HuH-7 (cell line): ENCODE measurements around the gene PPP2R3B.
"Not testable (repeated sequence)": the region's sequence is repeated elsewhere in the genome, so short reads cannot be mapped to it uniquely, and the experiment has no call there.

Experiments
- DNase-seq: peaks from one replicate; pipeline ENCODE4 v3.0.0; 2011; ENCODE audit warnings: low spot score

Gene PPP2R3B

GRCh38 chrX:402857-403256 lies 16.1 kb upstream of the PPP2R3B start:
- DNase-seq = no peak

- DNase-seq = no peak
These were observed 13.6 kb upstream of the PPP2R3B start for GRCh38 chrX:400258-400657.

GRCh38 chrX:397575-397974 lies 10.9 kb upstream of the PPP2R3B start:
- no peak for DNase-seq

GRCh38 chrX:394830-395229 lies 8.1 kb upstream of the PPP2R3B start:
- DNase-seq = no peak

- no peak for DNase-seq
These were observed 5.8 kb upstream of the PPP2R3B start for GRCh38 chrX:392575-392846.

- no peak for DNase-seq
These were observed 5.2 kb upstream of the PPP2R3B start for GRCh38 chrX:391717-392574.

- no peak for DNase-seq
These were observed 3.8 kb upstream of the PPP2R3B start for GRCh38 chrX:390459-390858.

- DNase-seq = no peak
These were observed 2.3 kb upstream of the PPP2R3B start for GRCh38 chrX:389021-389441.

- DNase-seq = no peak
These were observed 1.0 kb upstream of the PPP2R3B start for GRCh38 chrX:387729-388128.

GRCh38 chrX:386239-386767 lies 404 bp downstream of the PPP2R3B start:
- DNase-seq = no peak

- not testable (repeated sequence) for DNase-seq
These were observed 971 bp downstream of the PPP2R3B start for GRCh38 chrX:385736-386135.

GRCh38 chrX:384861-385260 lies 1.8 kb downstream of the PPP2R3B start:
- no peak for DNase-seq

- no peak for DNase-seq
These were observed 8.3 kb downstream of the PPP2R3B start for GRCh38 chrX:378443-378842.

GRCh38 chrX:376206-376605 lies 10.5 kb downstream of the PPP2R3B start:
- DNase-seq = not testable (repeated sequence)

GRCh38 chrX:375181-376036 lies 11.3 kb downstream of the PPP2R3B start:
- no peak for DNase-seq

GRCh38 chrX:374596-374995 lies 12.1 kb downstream of the PPP2R3B start:
- DNase-seq = no peak

- DNase-seq = no peak
These were observed 12.9 kb downstream of the PPP2R3B start for GRCh38 chrX:373641-374471.

- no peak for DNase-seq
These were observed 13.7 kb downstream of the PPP2R3B start for GRCh38 chrX:372856-373640.

- no peak for DNase-seq
These were observed 14.8 kb downstream of the PPP2R3B start for GRCh38 chrX:371907-372306.

GRCh38 chrX:370963-371745 lies 15.6 kb downstream of the PPP2R3B start:
- DNase-seq = no peak
